GM19372 (cell line): ENCODE measurements around the gene CAMKK1.
"Not testable (repeated sequence)": the region's sequence is repeated elsewhere in the genome, so short reads cannot be mapped to it uniquely, and the experiment has no call there.

Experiments
- ATAC-seq: cut with Tn5 transposase; IDR thresholded peaks from one replicate; pipeline ENCODE4 v1.9.1; 2021; ENCODE audit warnings: mild to moderate bottlenecking, low read depth, moderate library complexity; ENCODE audit not compliant: unreplicated experiment

CAMKK1 gene

GRCh38 chr17:3882276-3882675, 10.6 kb downstream of the CAMKK1 start:
- no peak for ATAC-seq

- ATAC-seq = no peak
These were observed 11.9 kb downstream of the CAMKK1 start for GRCh38 chr17:3880983-3881382.

DNA sequence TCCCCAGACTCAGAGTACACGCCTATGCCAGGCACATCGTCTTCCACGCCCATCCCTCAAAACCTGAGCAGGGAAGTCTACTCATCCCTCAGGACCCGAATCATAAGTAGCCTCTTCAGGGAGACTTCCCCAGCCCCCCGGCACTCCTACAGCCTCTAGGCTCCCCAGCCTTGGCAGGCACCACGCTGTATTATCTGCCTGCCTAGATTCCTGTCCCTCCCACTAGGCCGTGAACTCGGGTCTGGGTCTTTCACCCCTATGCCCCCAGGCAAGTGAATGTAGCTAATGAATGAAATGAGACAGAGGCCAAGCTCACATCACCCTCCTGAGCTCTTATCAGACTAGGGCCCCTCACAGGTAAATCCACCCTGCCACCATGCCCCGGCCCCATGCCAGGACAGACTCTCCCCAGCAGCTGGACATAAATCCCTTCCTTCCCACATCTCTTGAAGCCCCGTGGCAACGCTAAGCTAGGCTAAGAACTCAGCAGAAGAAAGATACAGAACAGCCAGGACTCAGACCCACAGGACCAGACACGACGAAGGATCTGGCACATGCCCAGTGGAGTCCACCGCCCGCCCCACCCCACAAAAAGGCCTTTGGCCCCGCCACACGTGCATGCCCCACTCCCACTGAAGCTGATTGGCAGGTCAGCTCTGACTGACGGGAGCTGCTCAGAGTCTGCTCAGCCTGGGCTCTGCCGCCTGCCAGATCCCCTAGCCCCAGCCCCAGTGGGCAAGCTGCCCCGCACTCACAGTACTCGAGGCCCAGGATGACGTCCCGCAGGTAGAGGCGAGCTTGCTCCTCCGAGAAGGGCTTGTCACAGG, 13.0 kb downstream of the CAMKK1 start:
- ATAC-seq = no peak

GRCh38 chr17:3879186-3879585, 13.7 kb downstream of the CAMKK1 start:
- no peak for ATAC-seq

GRCh38 chr17:3877220-3877619, 15.6 kb downstream of the CAMKK1 start:
- ATAC-seq = no peak

- no peak for ATAC-seq
These were observed 17.5 kb downstream of the CAMKK1 start for GRCh38 chr17:3875317-3875716.

- ATAC-seq = no peak
These were observed 19.0 kb downstream of the CAMKK1 start for GRCh38 chr17:3873862-3874261.

DNA sequence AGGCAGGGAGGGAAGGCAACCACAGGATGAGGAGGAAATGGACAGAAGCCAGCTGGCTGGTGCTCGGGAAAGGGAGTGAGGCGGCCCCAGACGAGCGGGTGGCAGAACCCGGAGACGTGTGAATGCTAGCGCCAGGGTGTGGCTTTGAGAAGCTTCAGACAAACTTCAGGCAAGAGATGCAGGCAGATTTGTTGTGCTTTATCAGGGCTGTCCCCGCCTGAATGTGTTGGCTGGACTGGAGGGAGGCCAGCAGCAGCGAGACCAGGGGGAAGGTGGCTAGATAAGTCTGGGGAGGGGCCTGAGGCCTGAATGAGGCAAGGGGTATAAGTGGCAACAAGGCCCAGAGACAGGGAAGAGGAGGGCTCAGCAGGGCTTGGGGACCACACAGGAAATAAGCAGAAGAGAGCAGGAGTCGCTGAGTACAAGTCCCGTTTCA, 22.0 kb downstream of the CAMKK1 start:
- no peak for ATAC-seq

- no peak for ATAC-seq
These were observed 25.2 kb downstream of the CAMKK1 start for GRCh38 chr17:3867606-3868005.

- no peak for ATAC-seq
These were observed 25.7 kb downstream of the CAMKK1 start for GRCh38 chr17:3867106-3867505.

DNA sequence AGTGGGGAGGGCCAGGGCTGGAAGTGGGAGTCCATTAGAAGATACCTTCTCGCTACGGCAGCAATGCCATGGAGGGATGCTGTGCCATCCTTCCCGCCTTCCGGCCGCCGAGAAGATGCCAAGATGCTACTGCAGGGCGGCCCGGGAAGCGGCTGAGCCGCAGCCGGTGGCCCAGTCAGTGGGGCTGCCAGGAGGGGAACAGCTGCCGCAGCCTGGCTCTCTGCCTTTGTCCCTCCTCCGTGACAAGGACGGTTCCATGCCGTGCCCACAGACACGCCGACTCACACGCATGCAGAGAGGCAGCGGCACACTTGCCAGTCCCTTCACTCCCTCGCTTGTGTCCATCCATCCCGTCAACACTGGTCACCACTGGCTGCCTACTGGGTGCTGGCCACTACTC, 26.6 kb downstream of the CAMKK1 start:
- ATAC-seq = no peak

DNA sequence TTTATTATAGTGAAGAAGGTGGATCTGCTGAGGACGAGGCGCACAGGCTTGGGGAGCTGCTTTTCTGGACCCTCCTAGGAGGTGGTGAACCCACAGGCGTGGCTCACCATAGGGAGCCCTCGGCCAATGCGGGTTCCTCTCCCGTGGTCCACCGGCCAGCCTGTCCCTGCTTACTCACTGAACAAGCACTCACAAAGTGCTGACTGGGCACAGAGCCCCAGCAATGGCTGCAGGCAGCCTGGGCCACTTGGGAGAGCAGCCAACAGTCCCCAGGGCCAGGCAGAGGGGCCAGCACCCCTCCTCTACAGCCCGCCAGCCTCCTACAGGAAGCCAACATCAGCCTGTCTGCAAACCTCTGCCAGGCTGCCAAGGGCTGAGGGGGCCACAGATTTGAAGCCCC, 27.7 kb downstream of the CAMKK1 start:
- ATAC-seq = no peak

GRCh38 chr17:3864534-3864933, 28.3 kb downstream of the CAMKK1 start:
- ATAC-seq = no peak

- no peak for ATAC-seq
These were observed 30.8 kb downstream of the CAMKK1 start for GRCh38 chr17:3861761-3862681.

DNA sequence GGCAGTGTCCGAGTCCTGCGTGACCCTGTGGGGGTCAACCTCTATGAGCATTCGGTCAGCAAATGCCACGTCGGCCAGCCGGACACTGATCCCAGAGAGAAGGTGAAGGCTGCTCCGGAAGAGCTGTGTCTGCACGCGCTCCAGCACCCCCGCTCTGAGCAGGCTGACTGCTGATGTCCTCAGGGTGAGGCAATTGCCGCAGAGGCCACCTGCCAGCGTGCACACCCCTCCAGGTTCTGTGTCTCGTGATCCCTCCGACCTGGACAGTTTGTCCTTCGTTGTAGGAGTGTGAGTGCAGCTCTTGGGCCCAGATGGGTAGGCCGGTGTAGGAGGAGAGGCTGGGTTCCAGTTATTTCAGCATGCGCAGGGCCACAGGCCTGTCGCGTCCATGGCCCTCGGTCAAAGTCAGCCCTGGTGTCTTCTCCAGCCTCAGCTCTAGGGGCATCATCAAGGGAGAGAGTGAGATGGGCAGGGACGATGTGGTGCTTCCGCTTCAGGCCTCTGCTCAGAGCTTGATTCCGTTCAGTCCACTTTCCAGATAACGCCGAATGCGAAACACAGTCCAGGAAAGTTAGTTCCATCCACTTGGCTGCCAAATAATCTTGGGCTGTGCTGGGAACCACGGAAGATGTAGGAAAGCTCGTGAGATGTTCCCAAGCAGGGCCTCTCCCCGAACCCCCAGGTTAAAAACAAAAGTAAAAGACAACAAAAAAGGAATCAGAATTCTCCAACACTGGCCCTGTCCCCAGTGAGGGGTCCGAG, 31.7 kb downstream of the CAMKK1 start:
- no peak for ATAC-seq

- no peak for ATAC-seq
These were observed 32.9 kb downstream of the CAMKK1 start for GRCh38 chr17:3859940-3860339.

DNA sequence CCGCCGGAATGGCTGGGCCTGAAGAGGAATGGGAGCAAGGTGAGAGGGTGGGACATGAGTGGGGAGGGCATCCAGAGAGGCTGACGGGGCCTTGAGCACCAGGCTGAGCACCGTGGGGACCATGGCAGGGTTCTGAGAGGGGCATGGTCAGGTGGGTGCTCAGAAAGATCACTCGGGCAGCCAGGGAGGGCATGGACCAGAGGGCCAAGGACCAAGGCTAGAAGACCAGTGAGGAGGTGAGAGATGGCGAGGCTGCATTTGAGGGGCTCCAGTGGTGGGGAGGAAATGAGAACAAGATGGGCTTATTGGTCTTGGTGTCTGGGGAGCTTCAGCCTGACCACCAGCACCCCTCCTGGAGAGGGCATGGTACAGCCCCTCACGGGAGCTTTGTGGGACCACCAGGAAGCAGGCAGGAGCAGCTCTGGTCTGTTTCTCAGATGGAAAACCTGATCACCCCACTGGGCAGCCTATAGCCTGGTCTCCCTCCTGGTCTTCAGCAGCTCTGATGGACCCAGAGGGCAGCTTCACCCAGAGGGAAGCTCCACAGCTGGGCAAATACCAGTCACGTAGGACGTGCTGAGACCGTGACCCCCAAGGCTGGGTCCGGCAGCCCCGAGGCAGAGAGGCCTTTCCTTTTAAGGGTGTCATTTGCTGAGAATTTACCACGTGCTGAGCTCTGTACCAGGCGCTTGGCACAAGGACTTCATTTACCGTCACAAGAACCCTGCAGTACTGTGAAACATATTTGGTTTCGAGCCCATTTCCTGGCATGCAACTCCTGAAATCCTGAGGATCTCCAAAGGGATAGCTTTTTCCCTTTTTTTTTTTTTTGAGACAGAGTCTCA, 35.4 kb downstream of the CAMKK1 start:
- ATAC-seq = no peak

DNA sequence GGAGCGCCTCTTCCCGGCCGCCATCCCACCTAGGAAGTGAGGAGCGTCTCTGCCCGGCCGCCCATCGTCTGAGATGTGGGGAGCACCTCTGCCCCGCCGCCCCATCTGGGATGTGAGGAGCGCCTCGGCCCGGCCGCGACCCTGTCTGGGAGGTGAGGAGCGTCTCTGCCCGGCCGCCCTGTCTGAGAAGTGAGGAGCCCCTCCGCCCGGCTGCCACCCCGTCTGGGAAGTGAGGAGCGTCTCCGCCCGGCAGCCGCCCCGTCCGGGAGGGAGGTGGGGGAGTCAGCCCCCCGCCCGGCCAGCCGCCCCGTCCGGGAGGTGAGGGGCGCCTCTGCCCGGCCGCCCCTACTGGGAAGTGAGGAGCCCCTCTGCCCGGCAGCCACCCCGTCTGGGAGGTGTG, 38.6 kb downstream of the CAMKK1 start:
- ATAC-seq = not testable (repeated sequence)

DNA sequence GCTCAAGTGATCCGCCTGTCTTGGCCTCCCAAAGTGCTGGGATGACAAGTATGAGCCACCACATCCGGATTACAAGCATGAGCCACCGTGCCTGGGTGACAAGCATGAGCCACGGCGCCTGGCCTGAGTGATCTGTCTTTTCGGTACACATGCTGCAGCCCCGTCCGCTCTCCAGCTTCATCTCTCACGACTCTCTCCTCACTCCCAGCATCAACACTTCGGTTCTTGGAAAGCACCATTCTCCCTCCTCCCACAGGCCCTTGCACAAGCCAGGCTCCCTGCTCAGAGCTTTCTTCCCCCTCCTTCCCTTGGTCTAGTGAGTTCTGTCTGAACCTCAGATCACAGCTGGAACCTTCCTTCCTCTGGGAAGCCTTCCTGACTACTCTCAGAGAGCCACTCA, 40.3 kb downstream of the CAMKK1 start:
- ATAC-seq = no peak
